ENCODE measurements around the gene PPBP.

DNA sequence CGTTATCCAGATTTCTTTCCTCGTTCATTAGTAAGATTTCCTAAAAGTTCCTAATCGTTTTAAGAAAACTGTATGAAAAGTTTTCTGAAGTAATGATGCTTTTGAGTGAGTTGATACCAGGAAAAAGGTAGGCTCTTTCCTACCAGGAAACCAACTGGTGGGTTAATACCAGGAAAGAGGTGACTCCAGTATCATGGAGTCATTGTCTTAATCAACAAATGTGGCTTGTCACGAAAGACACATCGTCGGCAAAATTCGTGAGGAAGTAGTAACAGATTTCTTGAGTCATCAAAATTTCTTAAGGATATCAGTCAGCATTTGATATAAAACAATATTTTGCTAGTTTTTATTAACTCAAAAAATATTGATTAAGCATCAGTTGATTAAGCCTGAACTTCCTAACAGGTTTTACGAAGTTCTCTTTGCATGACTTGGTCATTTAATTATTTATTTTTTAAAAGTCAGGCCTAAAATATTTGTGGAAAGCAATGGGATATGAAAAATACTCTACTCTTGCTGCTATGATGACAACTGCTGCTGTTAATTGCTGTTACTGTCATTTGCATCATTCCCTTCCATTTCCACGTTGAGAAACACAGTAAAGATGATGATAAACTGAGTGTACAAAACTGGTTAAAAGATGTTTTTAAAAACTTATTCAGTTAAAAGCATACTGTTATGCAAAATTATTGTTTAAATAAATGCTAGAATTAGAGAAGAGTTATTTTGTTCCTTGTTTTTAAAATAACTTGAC, 3.2 kb upstream of the PPBP start:
- TF ChIP-seq CTCF (IDR thresholded peaks at IDR 0.05): no peak
- no peak for TF ChIP-seq POLR2A (IDR thresholded peaks at IDR 0.05)
- no peak for TF ChIP-seq POLR2AphosphoS5 (IDR thresholded peaks at IDR 0.05)
- no peak for TF ChIP-seq EP300 (IDR thresholded peaks at IDR 0.05)
